Activated gamma-delta T cell treated with anti-CD3 and anti-CD28 coated beads, Interleukin-2, amount 50 U/mL, for 16 hours (primary cell): ENCODE measurements around the gene MTRF1L.

Experiments used
- DNase-seq: peaks from one replicate; pipeline ENCODE4 v3.0.0-alpha.2; 2020; ENCODE audit warnings: low read depth

MTRF1L gene, protein sequence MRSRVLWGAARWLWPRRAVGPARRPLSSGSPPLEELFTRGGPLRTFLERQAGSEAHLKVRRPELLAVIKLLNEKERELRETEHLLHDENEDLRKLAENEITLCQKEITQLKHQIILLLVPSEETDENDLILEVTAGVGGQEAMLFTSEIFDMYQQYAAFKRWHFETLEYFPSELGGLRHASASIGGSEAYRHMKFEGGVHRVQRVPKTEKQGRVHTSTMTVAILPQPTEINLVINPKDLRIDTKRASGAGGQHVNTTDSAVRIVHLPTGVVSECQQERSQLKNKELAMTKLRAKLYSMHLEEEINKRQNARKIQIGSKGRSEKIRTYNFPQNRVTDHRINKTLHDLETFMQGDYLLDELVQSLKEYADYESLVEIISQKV

DNA sequence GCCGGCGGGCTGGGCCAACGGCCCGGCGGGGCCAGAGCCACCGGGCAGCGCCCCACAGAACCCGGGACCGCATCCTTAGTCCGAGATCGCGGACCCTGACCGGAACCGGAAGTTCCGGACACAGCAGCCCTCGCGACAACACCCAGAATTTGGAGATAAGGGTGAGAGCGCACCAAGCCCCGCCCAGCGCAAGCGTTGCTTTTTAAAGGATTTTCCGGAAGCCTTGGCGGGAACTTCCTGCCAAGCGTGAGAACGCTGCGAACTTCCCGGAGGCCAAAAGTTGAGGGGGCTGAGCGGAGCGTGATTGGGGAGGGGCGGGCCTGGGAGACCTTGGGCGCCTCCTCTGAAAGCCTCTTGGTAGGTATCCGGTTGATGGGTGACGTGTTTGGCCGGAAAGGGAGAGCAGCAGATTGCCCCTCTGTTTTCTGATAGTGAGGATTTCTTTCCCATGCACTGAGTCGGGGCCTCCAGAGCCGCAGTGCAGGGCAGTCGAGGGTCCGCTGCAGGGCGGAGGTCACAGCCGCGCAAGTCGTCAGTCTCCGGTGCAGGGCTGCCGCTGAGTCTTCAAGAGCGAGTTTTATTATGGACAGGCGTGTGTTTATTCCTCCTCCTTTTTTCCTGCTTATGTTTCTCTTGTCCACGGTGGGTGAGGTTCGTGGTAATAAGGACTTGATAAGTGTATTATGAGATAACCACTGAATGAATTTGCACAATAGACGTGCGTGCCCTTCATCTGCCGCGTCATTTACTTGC lies at the start of gene MTRF1L:
TSS of gene MTRF1L (minus strand) at position 97 of the 753 bp plus-strand sequence. CDS start at position 73, 24 bp downstream.
- peak; percentile 77 for DNase-seq

DNA sequence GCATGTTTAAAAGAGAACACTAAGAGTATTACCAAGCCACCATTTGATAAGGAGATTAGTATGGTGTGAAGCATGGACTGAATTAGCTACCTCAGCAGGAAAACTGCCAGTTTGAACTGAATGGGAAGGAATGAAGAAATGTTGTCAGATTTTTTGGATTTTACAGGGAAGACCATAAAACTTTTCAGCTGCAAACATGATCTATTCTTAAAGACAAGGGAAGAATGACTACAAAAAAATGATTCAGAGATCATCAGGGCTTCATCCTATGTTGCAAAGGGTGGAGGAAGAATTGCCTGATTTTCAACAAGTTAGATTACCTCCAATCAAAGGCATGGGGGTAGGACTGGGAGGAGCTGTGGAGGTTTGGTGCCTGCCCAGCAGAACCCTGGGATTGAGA lies 49.3 kb upstream of the MTRF1L start:
- DNase-seq = no peak

DNA sequence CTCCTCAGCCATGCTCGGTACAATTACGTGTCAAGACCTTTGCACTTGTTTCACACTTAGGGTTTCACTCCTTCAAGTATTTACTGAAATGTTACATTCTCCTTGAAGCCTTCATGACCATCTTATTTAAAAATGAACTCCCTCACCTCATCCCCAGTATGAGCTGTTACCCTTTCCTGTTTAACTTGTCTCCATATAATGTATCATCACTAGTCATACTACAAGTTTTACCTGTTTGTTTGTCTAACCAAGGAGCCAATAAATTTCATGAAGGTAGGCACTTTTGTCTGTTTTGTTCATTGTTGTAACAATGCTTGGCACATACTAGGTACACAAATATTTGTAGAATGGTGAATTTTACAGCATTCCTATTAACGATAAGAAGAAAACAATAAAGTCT lies 46.1 kb upstream of the MTRF1L start:
- DNase-seq = no peak

DNA sequence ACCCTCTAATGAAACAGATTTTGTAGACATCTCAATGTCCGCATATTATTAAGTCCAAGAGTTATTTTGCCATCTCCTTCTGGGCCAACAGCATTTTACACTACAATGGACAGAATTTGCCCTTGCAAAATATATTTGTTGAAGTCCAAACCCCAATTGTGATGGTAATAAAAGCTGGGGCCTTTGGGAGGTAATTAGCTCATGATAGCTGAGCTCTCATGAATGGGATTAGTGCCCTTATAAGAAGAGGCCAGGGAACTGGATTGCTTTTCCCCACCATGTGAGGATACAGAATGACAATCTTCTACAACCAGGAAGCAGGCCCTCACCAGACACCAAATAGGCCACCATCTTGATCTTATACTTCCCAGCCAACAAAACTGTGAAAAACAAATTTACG lies 44.9 kb upstream of the MTRF1L start:
- DNase-seq = no peak

DNA sequence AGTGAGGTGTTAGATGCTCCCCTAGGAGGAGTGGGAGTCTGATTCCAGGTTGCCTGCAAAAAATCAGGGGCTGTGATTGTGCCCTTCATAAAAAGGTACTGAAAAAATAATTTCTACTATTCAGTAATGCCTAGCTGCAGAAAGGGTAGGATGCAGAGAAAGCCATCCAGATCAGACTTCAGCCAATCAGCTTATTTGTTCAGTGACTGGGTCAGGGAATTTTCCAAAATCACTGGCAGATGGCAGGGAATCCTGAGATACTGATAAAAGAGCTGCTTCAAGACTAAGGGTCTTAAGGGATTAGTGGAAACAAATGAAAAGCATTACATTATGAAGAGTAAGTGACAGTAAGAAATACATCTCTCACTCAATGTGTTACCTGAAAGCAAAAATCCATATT lies 42.8 kb upstream of the MTRF1L start:
- DNase-seq = no peak

DNA sequence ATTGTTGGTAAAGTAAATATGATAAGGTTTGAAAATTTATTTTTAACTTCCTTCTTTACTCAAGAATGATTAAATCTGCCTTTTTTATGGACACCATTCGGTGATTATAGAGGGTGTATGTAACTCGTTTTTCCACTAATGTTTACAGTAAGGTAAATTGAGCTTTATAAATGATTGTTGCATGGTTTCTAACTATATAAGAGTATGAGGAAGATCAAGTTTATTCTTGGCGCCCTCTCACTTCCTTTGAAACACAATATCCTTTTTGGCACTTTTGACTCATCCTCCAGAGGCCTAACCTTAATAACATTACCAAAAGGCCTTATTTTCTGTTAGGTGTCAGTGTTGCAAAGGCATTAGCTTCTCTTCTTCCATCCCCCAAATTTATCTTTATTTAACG lies 41.8 kb upstream of the MTRF1L start:
- no peak for DNase-seq

DNA sequence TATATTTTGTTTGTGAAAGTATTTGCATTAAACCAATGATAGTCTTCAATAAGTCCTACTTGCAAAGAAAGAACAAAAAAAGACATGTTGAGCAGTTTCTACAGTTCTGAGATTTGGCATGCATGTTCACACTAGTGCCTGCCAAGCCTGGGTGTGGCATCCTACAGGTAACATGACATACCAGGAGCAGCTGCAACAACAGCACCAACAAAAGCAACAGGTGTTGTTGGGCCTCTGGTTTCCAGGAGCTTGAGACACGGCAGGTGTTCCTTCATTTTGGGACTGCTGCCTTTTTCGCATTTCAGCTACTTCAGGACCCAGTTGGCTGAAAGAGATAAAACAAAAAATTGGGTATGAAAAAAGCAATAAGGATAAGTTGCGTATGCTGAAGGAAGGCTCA lies 41.2 kb upstream of the MTRF1L start:
- no peak for DNase-seq

DNA sequence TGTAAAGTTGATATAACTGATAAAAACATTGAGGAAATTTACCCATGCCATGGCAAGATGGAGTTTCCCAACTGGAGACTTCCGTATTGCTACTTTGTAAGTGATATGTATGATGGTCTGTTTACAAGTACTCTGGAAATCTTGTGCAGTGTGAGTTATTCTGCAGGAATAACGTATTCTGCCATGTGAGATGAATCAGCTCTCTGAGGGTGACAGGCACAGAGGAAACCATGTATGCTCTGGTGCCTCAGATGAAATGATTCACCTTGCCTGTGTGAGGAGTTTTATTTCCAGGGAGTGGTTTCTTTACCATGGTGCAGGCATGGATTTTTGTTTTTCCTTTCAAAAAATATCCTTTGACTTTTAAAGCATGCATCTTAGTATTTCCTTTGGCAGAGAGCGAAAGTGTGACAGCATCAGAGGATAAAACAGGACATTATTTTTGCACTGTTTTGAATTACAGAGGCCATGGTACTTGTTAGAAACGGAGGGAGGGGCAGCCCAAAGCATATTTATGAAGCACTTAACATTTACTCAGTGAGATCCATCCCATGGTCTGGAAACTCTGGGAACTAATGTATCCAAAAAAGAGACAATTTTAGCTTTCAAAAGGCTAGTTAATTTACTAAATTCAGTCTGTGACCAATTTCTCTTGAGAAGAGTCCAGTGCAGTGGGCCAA lies 36.0 kb upstream of the MTRF1L start:
- DNase-seq = no peak

DNA sequence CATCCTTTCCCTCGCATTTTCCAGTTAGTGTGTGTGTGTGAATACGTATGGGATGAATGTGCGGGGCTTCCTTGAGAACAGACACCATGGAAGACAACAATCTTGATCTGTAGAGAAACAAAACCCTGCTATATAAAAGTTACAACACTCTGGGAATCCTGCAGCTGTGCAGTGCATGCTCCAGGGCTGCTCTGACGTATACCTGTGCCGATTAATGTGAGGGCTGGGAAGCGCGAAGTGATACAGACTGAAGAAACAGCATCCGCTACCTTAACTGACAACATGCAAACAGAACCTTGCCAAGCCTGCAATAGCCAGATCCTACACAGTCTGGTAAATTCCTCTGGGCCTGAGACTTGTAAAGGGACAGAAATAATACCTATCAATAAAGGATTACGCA lies 31.6 kb upstream of the MTRF1L start:
- DNase-seq = no peak

DNA sequence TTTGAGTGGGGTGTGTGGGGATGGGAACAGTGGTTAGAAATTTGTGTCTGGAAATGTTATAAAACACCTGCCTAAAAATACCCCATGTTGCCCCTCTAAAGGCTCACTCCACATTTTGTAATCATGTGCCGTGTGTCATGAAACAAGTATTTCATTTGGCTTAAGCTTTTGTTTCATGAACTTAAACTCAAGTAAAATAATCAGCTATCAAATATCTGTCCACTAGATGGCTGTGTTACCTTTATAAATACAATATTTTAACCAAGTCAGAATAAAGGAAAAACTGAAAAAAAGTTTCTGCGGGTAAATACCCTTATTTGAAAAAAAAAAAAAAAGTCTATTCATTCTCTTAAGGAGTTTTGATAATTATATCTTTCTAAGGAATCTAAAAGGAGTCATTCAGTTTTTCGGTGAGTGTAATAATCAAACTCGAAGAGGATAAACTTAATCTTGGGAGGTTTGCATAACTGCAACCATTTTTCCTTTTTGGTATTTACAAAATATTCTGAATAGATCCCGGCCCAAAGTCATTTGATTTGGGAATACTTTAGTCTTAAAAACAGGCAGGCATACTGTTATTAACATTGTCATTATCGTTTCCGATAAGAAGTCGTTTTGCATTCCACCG lies 29.9 kb upstream of the MTRF1L start:
- no peak for DNase-seq

DNA sequence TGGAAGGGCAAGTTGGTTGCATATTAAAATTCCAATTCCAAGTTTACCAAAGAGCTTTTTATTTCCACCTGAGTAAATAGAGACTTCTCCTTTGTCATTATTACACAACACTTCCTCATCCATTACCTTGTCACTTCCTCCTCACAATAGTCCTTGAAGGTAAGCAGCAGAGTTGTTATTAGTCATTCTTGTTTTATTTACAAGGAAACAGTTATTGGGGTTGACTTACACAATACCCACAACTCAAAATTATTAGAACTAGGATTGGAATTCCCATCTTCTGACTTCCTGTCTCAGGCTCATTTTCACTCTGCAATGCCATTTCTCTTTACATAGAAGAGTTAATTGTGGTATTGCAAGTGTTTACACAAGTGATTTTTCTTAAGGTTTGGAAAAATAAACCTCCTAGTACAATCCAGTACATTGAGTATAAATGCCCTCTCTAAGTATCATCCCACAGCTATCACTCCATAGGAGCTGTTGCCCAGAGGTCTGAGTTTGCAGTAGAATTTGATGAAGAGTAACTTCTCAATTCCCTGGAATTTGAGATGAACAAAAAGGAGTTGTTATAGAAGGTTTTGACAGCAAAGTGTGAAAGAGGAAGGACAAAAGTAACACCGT lies 28.9 kb upstream of the MTRF1L start:
- DNase-seq = no peak

DNA sequence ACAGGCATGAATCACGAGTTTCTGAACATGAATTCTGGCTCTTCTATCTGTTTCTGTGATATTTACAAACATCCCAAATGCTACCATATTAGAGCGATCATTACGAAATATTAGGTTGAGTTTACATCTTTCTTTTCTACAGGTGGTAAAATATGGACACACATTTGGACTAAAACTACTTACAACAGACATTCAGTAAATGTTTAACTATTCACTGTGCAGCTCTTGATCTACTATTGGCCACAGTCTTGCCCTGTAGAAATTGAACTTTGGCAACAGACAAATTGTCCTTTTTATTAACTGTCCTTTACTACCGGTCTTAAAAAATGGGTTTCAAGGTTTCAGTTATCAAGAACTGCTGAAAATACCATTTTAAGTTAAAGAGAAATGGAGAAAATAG lies 26.5 kb upstream of the MTRF1L start:
- DNase-seq = no peak

DNA sequence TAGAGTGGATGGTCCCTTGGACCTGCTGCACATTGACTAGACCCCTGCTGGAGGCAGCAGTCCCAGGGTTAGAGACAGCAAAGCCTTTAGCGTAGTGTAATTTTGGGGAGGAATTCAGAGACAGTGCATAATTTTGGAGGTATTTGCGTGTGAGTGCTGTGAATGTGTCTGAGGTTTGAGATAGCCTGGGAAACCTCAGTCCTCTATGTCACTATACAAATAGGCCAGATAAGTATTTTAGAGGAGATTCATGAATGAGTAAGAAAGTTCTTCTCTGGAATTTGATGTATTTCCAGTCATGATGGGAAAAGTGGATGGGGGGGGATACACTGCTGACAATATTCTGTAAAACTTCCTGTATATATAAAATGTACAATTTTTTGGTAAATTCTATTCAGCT lies 25.8 kb upstream of the MTRF1L start:
- no peak for DNase-seq

DNA sequence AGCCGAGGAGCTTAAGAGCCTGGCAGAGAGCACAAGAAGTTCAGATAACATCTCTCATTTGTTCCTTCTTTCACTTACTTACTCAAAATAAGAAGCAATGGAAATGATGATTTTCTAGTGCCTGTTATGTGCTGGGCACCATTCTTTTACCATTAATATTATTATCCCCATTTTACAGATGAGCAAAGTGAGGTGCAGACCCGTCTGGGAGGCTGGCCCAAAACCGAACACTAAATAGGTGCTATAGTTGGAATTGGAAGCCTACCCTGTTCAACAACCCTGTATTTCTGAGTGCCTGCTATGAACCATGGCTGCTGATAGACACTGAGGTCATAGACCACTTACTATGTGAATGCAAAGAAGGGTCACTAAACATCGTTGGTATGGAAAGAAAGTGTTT lies 25.0 kb upstream of the MTRF1L start:
- no peak for DNase-seq

DNA sequence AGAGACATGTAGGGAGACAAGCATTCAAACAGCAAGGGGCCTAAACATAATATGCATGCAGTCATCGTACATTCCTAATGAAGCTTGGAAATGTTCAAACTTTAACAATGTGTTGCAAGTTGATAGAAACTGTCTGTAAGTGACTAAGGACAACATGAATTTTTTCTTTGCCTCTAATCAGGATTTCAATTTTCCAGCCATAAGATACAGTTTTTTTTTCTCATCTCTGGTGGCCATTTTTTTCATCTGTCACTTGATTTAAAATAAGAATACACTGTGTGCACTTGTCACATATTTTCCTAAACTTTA lies 22.2 kb upstream of the MTRF1L start:
- no peak for DNase-seq

DNA sequence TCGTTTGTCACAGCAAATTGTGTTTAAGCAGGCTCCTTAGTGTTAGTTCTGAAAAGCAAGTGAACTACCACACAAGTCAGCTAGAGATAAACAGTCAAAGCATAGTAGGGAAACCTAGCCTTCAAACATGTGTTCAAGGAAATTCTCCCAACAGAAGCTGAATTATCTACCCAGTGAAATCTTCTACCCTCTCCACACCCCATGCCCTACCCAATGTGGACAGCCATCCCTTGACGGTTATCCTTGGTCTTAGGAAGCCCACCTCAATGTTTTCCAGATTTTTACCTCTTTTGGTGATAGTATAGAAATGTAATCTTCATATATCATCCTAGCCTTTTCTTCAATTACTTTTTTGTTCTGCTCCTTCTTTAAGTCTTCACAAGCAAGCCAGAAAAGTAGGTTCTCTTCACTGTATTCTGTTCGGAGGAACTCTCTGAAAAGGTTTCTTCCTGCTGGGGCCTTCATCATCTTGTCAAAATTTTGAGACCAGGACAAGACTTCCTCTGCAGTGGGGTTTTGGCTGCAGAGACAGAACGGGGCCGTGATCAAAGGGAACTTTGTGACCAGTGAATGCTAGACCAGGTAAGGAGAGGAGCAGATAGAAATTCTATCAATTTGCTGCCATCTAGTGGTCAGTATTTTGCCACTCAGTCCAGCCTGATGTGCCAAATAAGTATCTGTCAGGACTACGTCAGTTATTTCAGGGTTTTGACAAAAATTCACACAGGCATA lies 21.6 kb upstream of the MTRF1L start:
- no peak for DNase-seq

DNA sequence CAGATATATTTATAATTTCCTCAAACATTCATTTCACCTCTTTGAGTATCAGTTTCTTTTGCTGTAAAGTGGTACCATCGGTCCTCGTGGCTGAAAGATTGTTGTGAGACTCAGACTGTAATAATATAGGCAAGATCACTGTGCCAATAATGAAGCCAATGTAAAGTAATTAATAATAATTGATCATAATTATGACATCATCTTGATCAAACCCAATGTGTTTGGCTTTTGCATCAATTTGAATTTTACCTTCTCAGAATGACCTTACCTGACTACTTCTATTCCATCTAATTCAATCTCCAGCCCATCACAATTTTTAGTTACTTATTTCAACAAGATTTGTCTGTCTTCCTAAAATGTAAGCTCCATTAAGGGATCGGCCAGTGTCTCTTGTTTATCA lies 15.8 kb upstream of the MTRF1L start:
- no peak for DNase-seq

DNA sequence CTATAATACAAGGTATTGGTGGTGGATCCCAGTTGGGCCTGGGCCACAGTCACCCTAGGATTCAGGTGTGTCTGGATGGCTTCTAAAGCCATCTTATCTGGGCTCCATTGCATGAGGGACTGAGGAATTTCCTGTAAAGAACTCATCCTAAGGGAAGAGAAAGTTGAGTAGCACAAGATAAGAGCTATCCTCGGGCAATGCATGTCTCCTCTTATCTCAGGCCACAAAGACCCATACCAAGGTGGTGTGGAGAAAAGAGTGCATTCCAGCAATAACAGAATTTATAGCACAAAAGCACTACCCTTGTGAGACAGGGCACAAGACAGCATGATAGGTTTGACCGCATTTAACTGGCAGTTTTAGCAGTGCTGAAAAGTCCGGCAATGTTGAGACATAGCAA lies 14.3 kb upstream of the MTRF1L start:
- no peak for DNase-seq

DNA sequence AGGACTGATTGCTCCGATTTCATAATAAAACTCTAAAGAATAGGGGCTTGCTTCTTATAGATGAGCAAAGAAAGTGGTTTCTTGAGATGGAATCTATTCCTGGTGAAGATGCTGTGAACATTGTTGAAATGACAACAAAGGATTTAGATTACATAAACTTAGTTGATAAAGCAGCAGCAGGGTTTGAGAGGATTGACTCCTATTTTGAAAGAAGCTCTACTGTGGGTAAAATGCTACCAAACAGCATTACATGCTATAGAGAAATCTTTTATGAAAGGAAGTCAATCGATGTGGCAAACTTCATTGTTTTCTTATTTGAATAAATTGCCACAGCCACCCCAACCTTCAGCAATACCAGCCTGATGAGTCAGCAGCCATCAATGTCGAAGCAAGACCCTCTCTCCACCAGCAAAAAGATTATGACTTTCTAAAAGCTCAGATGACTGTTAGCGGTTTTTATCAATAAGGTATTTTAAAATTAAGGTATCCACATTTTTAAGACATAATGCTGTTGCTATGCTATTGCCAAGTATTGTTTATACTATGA lies 12.7 kb upstream of the MTRF1L start:
- DNase-seq = no peak

DNA sequence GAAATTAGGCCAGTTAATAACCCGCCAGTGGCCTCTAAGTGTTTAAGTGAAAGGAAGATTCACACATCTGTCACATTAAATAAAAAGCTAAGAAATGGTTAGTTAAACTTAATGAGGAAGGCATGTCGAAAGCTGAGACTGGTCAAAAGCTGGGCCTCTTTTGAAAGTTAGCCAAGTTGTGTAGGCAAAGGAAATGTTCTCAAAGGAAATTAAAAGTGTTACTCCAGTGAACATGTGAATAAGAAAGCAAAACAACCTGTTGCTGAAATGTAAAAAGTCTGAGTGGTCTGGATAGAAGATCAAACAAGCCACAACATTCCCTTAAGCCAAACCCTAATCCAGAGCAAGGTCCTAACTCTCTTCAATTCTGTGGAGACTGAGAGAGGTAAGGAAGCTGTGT lies 10.9 kb upstream of the MTRF1L start:
- DNase-seq = no peak

DNA sequence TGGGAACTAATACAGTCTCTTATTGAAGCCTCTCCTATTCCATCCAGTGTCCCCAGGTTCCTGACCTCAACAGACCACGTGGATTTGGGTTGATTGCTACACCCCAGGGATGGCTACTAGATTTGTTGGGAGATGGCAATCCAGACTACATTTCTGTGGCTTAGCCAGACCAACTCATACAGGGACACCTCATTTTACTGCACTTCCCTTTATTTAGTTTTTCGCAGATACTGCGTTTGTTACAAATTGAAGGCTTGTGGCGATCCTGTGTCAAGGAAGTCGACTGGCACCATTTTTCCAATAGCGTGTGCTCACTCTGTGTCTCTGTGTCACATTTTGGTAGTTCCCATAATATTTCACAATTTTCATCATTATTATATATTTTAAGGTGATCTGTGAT lies 10.3 kb upstream of the MTRF1L start:
- no peak for DNase-seq

DNA sequence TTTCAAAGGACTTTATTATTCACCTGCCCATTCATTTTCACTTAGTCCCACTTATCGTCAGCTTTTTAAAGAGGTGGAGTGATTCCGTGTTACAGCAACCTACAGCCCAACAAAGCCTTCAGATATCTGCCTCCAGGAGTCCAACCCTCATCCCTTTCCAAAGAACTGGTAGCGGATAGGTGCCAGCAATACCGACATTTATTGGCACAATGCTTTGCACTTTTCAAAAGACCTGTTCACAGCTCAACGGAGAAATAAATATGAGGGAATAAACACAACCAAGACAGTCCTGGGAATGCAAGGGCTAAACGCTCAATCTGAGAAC lies 819 bp upstream of the MTRF1L start:
- no peak for DNase-seq
